NCI-H748 treated with DMSO at 0.1 percent for 48 hours (cell line): ENCODE results near the gene TSPAN9.

Experiments used
- DNase-seq: peaks from one replicate; lab custom pipeline; 2025; lab: John Stamatoyannopoulos, UW

The TSPAN9 gene

DNA sequence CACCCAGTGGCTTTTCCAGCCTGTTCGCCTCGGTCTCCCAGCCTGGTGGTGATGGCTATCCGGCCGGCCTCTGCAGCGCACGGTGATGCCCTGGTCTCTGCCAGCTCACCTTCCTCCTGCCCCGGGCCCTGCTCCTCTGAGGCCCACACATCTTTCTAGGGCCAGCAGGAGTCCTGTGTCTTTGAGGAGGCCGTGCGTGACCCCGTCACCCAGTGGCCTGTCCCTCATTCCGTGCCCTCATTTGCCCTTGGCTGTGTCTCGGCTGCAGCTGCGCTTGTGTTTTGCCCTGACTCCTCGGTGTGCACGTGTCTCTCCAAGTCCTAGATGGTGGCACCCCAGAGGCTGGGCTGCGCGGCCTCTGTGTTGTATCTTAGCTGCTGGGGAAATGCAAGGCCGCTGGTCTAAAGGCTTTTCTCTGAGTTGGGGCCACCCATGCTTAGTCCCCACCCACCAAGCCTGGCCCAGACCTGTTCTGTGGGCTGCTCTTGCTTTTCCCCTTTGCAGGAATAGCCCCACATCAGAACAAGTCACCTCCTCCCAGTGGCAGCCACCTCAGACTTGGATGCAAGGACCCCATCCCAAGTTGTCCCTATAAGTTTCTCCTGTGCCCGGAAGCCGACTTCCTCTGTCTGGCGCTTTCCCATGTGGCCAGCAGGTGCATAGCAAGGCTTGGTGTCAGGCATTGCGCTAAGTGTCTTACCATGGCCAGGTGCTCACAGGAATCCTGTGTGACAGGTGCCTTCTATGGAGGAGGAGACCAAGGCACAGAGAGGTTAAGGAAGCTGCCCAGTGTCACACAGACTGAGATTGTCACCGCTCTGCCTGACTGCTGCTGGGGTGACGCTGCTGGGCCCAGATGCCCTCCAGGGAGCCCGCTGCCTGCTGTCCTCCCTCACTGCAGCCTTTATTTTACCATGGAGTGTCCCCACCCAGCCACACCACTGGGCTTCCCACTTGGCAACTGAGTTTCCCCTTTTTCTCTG, 64.5 kb downstream of the TSPAN9 start:
- DNase-seq = no peak

- DNase-seq = no peak
Observed at GRCh38 chr12:3142386-3142785, 65.2 kb downstream of the TSPAN9 start.

DNA sequence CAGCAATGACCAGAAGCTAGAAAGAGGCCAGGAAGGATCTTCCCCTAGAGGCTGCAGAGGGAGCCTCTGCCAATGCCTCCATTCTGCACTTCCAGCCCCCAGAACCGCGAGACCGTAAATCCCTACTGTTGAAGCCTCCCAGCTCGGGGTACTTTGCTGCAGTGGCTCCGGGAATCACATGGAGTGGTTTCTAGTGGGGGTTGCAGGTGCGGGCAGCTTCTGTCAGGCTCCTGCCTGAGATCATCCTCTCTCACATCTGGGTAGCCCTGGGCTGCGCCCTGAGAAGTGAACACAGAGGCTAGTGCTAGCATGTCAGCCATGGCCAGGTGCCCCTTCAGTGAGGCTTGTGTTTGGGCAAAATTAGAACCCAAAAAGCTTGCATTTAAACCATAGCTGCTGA, 67.3 kb downstream of the TSPAN9 start:
- no peak for DNase-seq

DNA sequence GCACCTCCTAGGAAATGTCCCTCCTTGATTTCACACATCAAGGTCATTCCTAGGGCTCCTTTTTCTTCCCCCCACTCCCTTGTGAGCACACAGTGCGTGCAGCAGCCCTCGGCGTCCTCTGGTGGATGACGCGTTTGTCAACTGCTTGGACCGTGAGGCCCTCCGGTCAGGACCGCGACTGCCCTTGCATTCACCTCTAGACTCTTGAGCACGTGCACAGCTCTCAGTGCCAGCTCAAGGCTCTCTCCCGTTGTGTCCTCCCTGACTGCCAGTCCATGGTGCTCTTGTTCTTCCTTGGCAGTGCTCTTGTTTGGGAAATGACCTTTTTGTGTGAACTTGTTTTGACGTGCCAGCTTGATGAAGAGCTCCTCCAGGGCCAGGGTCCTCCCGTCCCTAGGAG, 67.9 kb downstream of the TSPAN9 start:
- no peak for DNase-seq

DNA sequence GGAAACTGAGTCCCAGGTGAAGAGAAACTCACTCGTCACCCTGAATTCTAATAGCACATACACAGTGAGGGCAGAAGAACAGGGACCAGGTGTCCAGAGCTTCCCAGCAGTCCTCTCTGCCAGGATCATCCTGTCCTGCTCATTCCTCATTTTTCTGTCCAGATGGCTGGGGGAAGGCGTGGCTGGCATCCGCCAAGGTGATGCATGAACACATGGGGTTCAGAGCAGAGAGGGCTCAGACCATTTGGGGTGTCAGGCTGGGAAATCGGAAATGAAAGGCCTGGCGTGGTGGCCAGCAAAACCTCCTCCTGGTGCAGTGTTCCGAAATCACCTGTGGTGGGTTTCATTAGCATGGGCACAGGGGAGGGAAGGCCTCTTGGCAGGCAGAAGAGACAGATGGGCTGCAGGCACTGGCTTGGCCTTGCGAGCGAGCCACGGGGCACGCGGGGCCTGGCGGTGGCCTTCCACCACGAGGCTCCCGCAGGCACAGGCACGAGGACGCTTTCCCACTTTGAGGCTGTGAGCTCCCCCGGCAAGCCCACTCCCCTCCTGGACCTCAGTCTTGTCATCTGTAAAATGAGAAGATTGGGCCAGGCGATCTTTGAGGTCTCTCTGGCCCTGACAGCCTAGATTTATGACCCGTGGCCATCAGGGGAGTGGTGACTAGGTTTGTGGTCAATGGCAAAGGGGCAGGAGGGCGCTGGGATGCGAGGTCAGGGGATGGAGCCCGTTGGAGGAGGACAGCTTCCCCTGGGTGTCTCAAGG, 68.5 kb downstream of the TSPAN9 start:
- no peak for DNase-seq

DNA sequence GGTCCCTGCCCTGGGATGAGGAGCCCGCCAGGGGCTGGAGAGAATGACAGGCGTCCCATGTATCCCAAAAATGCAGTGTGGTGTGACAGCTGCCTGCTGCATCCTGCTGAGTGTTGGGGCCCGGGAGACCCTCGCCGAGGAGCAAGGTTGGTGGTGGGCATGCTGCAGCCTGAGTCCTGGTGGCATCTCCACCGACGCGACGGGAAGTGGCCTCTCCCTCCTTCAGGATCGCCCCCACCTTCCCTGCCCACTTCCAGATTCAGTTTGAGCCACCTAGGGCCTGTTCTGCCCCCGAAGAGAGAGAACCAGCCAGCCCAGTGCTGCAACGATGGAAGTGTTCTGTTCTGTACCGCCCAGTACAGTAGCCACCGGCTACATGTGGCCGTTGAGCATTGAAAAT, 70.1 kb downstream of the TSPAN9 start:
- no peak for DNase-seq

DNA sequence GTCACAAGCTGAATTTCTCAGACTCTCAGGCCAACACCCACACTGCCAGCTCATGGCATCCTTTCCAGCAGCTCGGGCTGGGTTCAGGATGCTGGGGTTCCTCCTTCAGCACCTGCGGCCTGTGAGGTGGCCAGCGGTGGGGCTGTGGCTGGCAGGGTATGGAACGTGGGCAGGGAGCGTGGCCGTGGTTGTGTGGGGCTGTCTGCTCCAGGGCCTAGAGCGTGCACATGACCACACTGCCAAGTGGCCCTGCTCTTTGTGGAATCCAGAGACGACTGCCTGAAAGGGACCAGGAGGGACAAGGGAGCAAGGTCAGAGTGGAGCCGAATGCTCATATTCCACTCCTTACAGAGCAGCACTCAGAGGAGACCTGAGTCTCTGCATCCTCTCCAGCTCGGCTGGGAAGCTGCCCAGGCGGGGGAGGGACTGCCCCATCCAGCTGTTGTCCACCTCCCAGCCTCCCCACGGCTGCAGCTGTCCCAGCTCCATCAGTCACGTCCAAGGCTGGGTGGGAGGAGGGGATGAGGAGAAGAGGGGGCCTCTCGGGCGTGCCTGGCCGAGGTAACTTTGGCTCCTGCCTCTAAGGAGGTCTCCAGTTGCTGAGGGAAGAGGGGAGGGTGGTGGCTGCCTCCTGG, 71.3 kb downstream of the TSPAN9 start:
- no peak for DNase-seq

DNA sequence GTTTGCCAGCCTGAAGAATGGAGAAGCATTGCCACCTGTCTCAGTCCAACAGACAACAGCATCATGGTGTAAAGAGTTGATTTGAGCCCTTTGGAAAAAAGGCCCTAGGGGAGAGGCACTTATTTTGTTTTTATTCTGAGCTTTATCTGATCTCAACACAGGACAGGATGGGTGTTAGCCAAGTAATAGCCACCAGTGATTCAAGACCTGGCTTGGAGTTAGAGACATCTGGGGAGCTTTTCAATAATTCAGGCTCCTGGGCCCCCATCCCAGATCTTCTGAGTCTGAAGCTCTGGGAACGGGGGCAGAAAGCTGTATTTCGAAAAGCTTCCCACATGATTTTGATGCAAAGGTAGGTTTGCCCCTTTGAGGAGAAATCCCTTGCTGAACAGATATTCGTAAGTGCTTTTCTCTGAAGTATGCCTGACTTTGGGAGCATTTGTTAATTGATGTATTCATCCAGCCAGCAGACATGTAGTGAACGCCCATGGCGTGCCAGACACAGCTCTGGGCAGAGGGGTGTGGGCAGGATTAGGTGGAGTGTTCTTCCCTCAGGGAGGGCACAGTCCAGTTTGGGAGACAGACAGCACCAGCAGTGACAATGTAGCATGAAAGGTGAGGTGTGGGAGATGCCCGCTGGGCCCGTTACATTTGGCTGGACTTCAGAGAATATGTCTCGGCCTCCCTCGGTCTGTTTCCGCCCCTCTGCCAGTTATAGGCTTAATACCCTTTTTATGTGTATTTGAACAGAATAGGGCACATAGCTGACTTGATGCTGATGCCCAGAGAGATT, 72.5 kb downstream of the TSPAN9 start:
- DNase-seq = no peak

DNA sequence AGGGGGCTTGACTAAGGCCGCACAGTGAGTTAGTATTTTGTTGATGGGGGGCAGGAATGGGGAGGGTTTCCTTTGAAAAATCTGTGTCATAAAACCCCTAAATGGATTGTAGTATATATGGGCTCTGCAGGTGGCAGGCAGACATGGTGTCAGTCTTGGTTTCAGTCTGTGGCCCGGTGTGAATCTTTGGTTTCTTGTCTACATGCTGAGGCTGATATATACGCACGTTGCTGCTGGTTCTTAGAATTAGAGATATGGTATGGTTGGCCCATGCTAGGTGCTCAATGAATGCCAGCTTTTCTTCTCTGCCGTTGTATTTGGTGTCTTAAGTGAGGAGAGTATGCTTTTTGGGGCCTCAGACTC, 73.1 kb downstream of the TSPAN9 start:
- no peak for DNase-seq

GRCh38 chr12:3150931-3151835, 74.0 kb downstream of the TSPAN9 start:
- DNase-seq = no peak

GRCh38 chr12:3152011-3152511, 74.9 kb downstream of the TSPAN9 start:
- no peak for DNase-seq

GRCh38 chr12:3152892-3153291, 75.7 kb downstream of the TSPAN9 start:
- DNase-seq = no peak

GRCh38 chr12:3154006-3154405, 76.8 kb downstream of the TSPAN9 start:
- DNase-seq = no peak

DNA sequence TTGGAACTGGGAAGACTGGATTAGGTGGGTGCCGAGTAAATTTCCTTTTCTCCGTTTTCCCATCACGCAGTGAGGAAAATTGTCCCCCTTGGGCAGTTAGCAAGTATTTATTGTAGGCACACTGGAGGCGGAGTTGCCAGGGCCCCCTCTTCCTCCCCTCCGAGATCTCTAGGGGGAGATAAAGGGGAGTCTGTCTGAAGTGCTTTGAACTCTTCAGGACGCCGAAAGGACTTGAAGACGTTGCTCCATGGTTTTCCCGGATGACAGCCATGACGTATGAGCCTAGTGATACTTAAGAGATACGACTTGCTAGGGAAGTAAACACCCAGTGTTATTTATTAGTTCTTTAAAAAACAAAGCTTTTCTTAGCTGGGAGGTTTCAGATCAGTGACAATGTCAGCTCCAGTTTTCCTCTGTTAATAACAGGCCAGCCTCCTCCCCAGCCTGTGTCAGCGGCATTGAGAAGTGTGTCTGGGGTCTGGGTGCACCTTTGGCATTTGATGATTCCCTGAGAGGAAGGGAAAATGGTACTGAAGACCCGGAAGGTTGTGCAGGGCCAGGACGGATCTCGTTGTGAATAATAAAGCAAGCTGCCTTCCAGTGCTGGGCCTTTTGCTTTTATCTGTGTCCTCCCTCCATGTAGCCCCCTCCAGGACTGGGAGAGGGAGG, 78.7 kb downstream of the TSPAN9 start:
- DNase-seq = no peak

GRCh38 chr12:3157581-3158323, 80.6 kb downstream of the TSPAN9 start:
- no peak for DNase-seq

- DNase-seq = no peak
Observed at GRCh38 chr12:3158851-3159465, 81.8 kb downstream of the TSPAN9 start.

DNA sequence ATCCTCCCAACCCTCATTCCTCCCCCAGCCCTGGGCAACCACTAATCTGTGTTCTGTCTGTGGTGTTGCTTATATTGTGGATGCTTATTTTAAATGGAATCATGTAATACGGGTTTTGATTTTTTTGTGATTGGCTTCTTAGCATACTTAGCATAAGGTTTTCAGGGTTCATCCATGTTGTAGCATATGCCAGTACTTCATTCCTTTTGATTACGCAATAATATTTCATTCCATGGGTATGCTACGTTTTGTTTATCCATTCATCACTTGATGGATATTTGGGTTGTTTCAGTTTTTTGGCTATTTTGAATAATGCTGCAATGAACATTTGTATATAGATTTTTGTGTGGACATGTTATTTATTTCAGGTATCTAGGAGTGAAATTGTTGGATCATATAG, 82.9 kb downstream of the TSPAN9 start:
- DNase-seq = no peak

DNA sequence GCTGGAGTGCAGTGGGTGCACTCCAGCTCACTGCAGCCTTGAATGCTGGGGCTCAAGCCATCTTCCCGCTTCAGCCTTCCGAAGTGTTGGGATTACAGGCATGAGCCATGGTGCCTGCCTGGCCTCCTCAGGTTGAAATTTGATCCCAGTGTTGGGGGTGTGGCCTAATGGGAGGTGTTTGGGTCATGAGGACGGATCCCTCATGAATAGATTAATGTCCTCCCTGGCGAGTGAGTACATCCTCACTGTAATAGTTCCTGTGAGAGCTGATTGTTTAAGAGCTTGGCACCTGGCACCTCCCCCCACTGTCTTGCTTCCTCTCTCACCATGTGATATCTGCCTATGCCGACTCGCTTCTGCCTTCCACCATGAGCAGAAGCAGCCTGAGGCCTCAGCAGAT, 84.7 kb downstream of the TSPAN9 start:
- peak; percentile 5 for DNase-seq
